ENCODE data around the gene ANAPC15. TPM values are rescaled to one million over a fixed set of nuclear protein-coding genes. Genes with fewer than 3 reads are reported as not detected.

The ANAPC15 gene
- total and polyA plus RNA-seq, 2 of the 4 experiments (the other 2 are of a cell fraction) = 66.3 to 84.2 TPM

DNA sequence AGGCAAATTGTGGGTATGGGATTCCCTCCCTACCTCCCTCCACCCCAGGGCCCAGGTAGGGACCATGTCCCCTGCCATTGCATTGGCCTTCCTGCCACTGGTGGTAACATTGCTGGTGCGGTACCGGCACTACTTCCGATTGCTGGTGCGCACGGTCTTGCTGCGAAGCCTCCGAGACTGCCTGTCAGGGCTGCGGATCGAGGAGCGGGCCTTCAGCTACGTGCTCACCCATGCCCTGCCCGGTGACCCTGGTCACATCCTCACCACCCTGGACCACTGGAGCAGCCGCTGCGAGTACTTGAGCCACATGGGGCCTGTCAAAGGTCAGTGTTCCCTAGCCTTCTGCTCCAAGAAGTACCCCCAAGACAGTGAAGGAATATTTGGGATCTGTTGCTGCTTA lies 6.6 kb downstream of the ANAPC15 start, which contains the start of gene TOMT:
TOMT (plus strand) TSS at position 37 of the 400 bp plus-strand sequence; CDS start at position 65, 28 bp downstream.
- intact Hi-C loops (cut with micrococcal nuclease) (no loop called here), dilution Hi-C loops (cut with HindIII; ENCODE audit: low sequenced_read_pairs, unreplicated experiment) (no loop called here), in situ Hi-C loops (cut with MboI; ENCODE audit: low sequenced_read_pairs) (no loop called here)
- Histone ChIP-seq H3K23ac (ENCODE audit: low read depth, low read length) (no peak within 1 kb of the TSS), H4K91ac (ENCODE audit: insufficient read depth, low read depth, low read length) (no peak within 1 kb of the TSS), H3K9ac (ENCODE audit: low read depth, low read length) (no peak within 1 kb of the TSS), H3K36me3 (ENCODE audit: control insufficient read depth, insufficient read depth, low read length) (peaks cover 2% of the 10 kb centered on the region; the same call in 1 of the 2 replicates), H2BK5ac (ENCODE audit: low read depth, low read length, poor library complexity, severe bottlenecking) (no peak within 1 kb of the TSS), H3K4me2 (ENCODE audit: low read depth, low read length) (no peak within 1 kb of the TSS), H3K4me1 (ENCODE audit: control insufficient read depth, insufficient read depth, low read length) (peaks cover 8% of the 10 kb centered on the region), H3K4me3 (ENCODE audit: insufficient read depth, low read depth, low read length) (no peak within 1 kb of the TSS), H4K8ac (ENCODE audit: low read depth in 2 of 2, low read length in 2 of 2) (no peak within 1 kb of the TSS; a peak in 1 of 4 replicates), H3K9me1 (ENCODE audit: insufficient read depth, low read length) (peaks cover 23% of the 10 kb centered on the region), H4K20me1 (ENCODE audit: insufficient read depth, low read length) (no peaks in the 10 kb centered on the region; the same call in 1 of the 2 replicates), H3K27me3 (ENCODE audit: control insufficient read depth, insufficient read depth, low read length) (no peaks in the 10 kb centered on the region), H3K4ac (ENCODE audit: low read depth, low read length) (no peak within 1 kb of the TSS), H3K14ac (replicated peaks; ENCODE audit: low read depth, low read length) (no peak within 1 kb of the TSS), H2AK5ac (ENCODE audit: low read depth, low read length) (peak within 1 kb of the TSS; percentile 5; the same call in 1 of the 2 replicates), H2BK20ac (ENCODE audit: low read depth, low read length) (no peak within 1 kb of the TSS), H2AK9ac (replicated peaks; ENCODE audit: low read depth, low read length, poor library complexity) (peak within 1 kb of the TSS; percentile 68), H3K18ac (ENCODE audit: low read depth, low read length) (no peak within 1 kb of the TSS), H4K5ac (ENCODE audit: low read depth, low read length) (no peak within 1 kb of the TSS), H2BK15ac (ENCODE audit: low read depth, low read length) (no peak within 1 kb of the TSS), H3K27ac (ENCODE audit: insufficient read depth, low read length) (no peak within 1 kb of the TSS), H2BK120ac (ENCODE audit: low read depth, low read length) (no peak within 1 kb of the TSS), H2AFZ (replicated peaks; ENCODE audit: low read length, poor library complexity) (peak within 1 kb of the TSS; percentile 8), H3K56ac (ENCODE audit: extremely low read depth, insufficient read depth, low read length) (no peak within 1 kb of the TSS), H3K9me3 (ENCODE audit: control insufficient read depth, insufficient read depth, low read length) (no peaks in the 10 kb centered on the region), H3K79me1 (ENCODE audit: low read depth in 1 of 2, low read length in 2 of 2) (peaks cover 17 to 31% of the 10 kb centered on the region in 2 experiments)
- DNase-seq (no peak), ATAC-seq (ENCODE audit: low read depth) (no peak)
- WGBS, 2 experiments (ENCODE audit: extremely low coverage in 2 of 2, insufficient read length in 1 of 2) = 99% methylated on average over 10 of the region's 14 CpGs; no CpG with 5 or more reads in 1 of the 2 experiments
- TF ChIP-seq, protein P1, sequence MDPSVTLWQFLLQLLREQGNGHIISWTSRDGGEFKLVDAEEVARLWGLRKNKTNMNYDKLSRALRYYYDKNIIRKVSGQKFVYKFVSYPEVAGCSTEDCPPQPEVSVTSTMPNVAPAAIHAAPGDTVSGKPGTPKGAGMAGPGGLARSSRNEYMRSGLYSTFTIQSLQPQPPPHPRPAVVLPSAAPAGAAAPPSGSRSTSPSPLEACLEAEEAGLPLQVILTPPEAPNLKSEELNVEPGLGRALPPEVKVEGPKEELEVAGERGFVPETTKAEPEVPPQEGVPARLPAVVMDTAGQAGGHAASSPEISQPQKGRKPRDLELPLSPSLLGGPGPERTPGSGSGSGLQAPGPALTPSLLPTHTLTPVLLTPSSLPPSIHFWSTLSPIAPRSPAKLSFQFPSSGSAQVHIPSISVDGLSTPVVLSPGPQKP (IDR thresholded peaks at IDR 0.05; ENCODE audit: borderline replicate concordance, low read depth, low read length) = no peak
- TF ChIP-seq CEBPB (IDR thresholded peaks at IDR 0.05; ENCODE audit: low read depth, low read length) (no peak), FOS (IDR thresholded peaks at IDR 0.05; ENCODE audit: low read depth, low read length) (no peak)
- ChIA-PET POLR2A (ENCODE audit: unreplicated experiment) (no interaction called here), CTCF (no interaction called here)
- no TSS peak for BruUV-seq (replicated peaks)
